GM12865 (cell line): Measurements from ENCODE around the gene FBLL1.
"Not testable (repeated sequence)": the region's sequence is repeated elsewhere in the genome, so short reads cannot be mapped to it uniquely, and the experiment has no call there.

Experiments used
- DNase-seq: peaks from one replicate; pipeline ENCODE4 v3.0.0; 2010; ENCODE audit warnings: low read depth
- H3K4me3 ChIP-seq: 2 replicates; pipeline ENCODE4 v1.5.1; 2011; ENCODE audit warnings: mild to moderate bottlenecking, low read depth, low read length, control low read depth
- CTCF ChIP-seq: IDR thresholded peaks from 2 replicates; pipeline ENCODE4 v1.5.1; 2011; ENCODE audit warnings: low read length, control low read depth, low read depth, inconsistent platforms; ENCODE audit not compliant: insufficient read depth; ENCODE audit errors: missing control alignments

The FBLL1 gene

DNA sequence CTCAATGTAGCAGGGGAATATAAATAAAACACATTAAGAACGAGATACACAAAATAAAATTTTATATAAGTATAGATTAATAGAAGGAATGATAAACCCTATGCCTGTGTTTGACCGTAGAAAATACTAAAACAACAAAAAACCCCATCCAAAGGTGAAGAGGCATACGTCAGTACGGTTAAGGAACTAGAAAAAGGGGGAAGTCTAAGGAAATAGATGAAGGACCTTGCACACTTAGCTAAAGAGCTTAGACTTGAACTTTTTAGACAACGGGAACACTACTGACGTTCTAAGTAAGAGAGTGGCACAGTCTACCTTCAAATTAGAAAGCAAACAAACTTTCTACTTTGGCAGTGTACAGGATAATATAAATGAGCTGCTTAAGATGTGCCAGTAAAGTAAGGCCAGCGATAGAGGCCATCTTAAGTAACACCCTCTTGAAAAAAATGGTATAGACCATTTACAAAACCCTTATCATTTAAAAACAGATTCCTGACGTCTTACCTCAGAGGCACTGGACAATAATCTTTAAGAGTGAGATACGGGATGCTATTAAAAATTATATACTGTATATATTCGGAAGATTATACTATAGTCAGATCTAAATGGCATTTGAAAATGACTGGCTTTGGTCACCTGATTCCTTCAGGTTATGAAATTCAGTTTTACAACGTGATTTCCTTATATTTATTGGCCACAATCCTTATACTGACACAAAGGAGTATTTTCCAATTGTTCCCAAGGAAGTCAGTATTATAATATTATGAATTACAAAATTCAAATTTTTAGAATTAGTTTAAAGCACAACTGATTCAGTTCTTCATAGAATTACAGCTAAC, 41.6 kb downstream of the FBLL1 start:
- TF ChIP-seq CTCF = no peak
- H3K4me3 ChIP-seq = no peak overlapping the region
- no peak for DNase-seq

- not testable (repeated sequence) for H3K4me3 ChIP-seq, DNase-seq
These were observed 44.6 kb downstream of the FBLL1 start for GRCh38 chr5:168573663-168574062.

GRCh38 chr5:168574156-168574555, 45.1 kb downstream of the FBLL1 start:
- not testable (repeated sequence) for H3K4me3 ChIP-seq, DNase-seq

GRCh38 chr5:168575391-168576372, 46.6 kb downstream of the FBLL1 start:
- no peak for DNase-seq
- H3K4me3 ChIP-seq = no peak overlapping the region
- no peak for TF ChIP-seq CTCF

- DNase-seq = peak; percentile 11
- TF ChIP-seq CTCF = no peak
- peak overlapping the region; percentile 80 for H3K4me3 ChIP-seq
These were observed 48.9 kb downstream of the FBLL1 start for GRCh38 chr5:168578006-168578405.

GRCh38 chr5:168578538-168579487, 49.7 kb downstream of the FBLL1 start, which contains the start of gene PANK3:
TSS of gene PANK3 (minus strand) at chr5:168579368. CDS start at chr5:168579283, 85 bp downstream.
- no peak for DNase-seq
- TF ChIP-seq CTCF = no peak
- peak within 1 kb of the TSS; percentile 80 for H3K4me3 ChIP-seq

GRCh38 chr5:168579488-168580226, 50.6 kb downstream of the FBLL1 start:
- no peak for TF ChIP-seq CTCF
- DNase-seq = peak; percentile 100
- peak overlapping the region; percentile 80 for H3K4me3 ChIP-seq
